Measurements from ENCODE around the gene KRTAP5-11. TPM values are rescaled to one million over a fixed set of nuclear protein-coding genes. Genes with fewer than 3 reads are reported as not detected.

KRTAP5-11 gene
- total and polyA plus RNA-seq, 2 donors (not counting 3 experiments of a cell fraction or from before 2014, with no cell fraction given): not detected

DNA sequence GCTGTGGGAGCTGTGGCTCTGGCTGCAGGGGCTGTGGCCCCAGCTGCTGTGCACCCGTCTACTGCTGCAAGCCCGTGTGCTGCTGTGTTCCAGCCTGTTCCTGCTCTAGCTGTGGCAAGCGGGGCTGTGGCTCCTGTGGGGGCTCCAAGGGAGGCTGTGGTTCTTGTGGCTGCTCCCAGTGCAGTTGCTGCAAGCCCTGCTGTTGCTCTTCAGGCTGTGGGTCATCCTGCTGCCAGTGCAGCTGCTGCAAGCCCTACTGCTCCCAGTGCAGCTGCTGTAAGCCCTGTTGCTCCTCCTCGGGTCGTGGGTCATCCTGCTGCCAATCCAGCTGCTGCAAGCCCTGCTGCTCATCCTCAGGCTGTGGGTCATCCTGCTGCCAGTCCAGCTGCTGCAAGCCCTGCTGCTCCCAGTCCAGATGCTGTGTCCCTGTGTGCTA, 33.9 kb downstream of the KRTAP5-11 start:
- intact Hi-C loops (cut with micrococcal nuclease) (no loop called here), dilution Hi-C loops (cut with MboI; ENCODE audit: extremely low pct_ligation_motif_present, low sequenced_read_pairs) (no loop called here)
- Histone ChIP-seq H3K79me2 (ENCODE audit: control insufficient read depth, insufficient read depth, low read length) (no peaks in the 10 kb centered on the region), H3K4me1 (ENCODE audit: control insufficient read depth, extremely low read depth, insufficient read depth, low read length) (no peaks in the 10 kb centered on the region), H3K36me3 (ENCODE audit: control insufficient read depth in 2 of 2, extremely low read depth in 1 of 2, insufficient read depth in 2 of 2, low read length in 2 of 2) (no peaks in the 10 kb centered on the region), H3K4me2 (ENCODE audit: insufficient read depth, low read length) (no peak overlapping the region), H3K4me3 (replicated peaks in 1 of 3; ENCODE audit: insufficient read depth in 1 of 3, low read depth in 1 of 3, low read length in 3 of 3) (no peak overlapping the region), H2AFZ (ENCODE audit: low read depth, low read length) (no peak overlapping the region), H3K9me1 (replicated peaks; ENCODE audit: control insufficient read depth, extremely low read depth, insufficient read depth, low read length) (no peaks in the 10 kb centered on the region), H3K9ac (replicated peaks; ENCODE audit: extremely low read depth, insufficient read depth, low read length) (no peak overlapping the region), H3K27ac (ENCODE audit: insufficient read depth, low read depth, low read length) (no peak overlapping the region), H3K27me3 (ENCODE audit: control insufficient read depth in 2 of 2, insufficient read depth in 2 of 2, low read length in 2 of 2) (no peaks in the 10 kb centered on the region), H4K20me1 (replicated peaks; ENCODE audit: control insufficient read depth, extremely low read depth, insufficient read depth, low read length) (no peaks in the 10 kb centered on the region), H3K9me3 (replicated peaks; ENCODE audit: control insufficient read depth, insufficient read depth, low read length) (no peaks in the 10 kb centered on the region)
- ChIA-PET CTCF (interaction anchor here (1.3 to 1.8 kb wide), 2 partner anchors 15 to 31 kb away, joined by 3 to 12 read pairs; no protein-coding TSS in a partner anchor), POLR2A (no interaction called here)
- BruUV-seq (replicated peaks): no TSS peak
- TF ChIP-seq MYC (IDR thresholded peaks at IDR 0.05; ENCODE audit: low read depth, low read length): no peak
- TF ChIP-seq FOS (IDR thresholded peaks at IDR 0.05; ENCODE audit: borderline replicate concordance, insufficient read depth, low read length): no peak
- TF ChIP-seq EZH2 (IDR thresholded peaks at IDR 0.05; ENCODE audit: borderline replicate concordance, low read depth, low read length, severe bottlenecking): no peak
- no peak for TF ChIP-seq JUN (IDR thresholded peaks at IDR 0.05; ENCODE audit: borderline replicate concordance, insufficient read depth, insufficient read length, low read depth)
- no peak for TF ChIP-seq GATA2 (IDR thresholded peaks at IDR 0.05; ENCODE audit: insufficient read depth, insufficient read length, low read depth, low read length)
- TF ChIP-seq, protein P1, sequence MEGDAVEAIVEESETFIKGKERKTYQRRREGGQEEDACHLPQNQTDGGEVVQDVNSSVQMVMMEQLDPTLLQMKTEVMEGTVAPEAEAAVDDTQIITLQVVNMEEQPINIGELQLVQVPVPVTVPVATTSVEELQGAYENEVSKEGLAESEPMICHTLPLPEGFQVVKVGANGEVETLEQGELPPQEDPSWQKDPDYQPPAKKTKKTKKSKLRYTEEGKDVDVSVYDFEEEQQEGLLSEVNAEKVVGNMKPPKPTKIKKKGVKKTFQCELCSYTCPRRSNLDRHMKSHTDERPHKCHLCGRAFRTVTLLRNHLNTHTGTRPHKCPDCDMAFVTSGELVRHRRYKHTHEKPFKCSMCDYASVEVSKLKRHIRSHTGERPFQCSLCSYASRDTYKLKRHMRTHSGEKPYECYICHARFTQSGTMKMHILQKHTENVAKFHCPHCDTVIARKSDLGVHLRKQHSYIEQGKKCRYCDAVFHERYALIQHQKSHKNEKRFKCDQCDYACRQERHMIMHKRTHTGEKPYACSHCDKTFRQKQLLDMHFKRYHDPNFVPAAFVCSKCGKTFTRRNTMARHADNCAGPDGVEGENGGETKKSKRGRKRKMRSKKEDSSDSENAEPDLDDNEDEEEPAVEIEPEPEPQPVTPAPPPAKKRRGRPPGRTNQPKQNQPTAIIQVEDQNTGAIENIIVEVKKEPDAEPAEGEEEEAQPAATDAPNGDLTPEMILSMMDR (IDR thresholded peaks at IDR 0.05; ENCODE audit: extremely low read depth in 1 of 2, insufficient read depth in 1 of 2, low read depth in 1 of 2, low read length in 2 of 2): no peak
- no peak for TF ChIP-seq POLR2A (IDR thresholded peaks at IDR 0.05; ENCODE audit: low read depth, low read length)
- TF ChIP-seq, protein P2, sequence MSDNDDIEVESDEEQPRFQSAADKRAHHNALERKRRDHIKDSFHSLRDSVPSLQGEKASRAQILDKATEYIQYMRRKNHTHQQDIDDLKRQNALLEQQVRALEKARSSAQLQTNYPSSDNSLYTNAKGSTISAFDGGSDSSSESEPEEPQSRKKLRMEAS (IDR thresholded peaks at IDR 0.05; ENCODE audit: insufficient read depth, insufficient read length): no peak
- TF ChIP-seq POLR2AphosphoS5 (IDR thresholded peaks at IDR 0.05; ENCODE audit: insufficient read depth, low read depth, low read length): no peak
- FAIRE-seq (no peak), DNase-seq (ENCODE audit: low read depth, low spot score) (no peak)
